DND-41 (cell line): ENCODE results near the gene TMEM259.

Experiments
- CTCF ChIP-seq: IDR thresholded peaks from 2 replicates; pipeline ENCODE4 v1.5.1; 2012; ENCODE audit warnings: borderline replicate concordance, low read length, moderate library complexity, mild to moderate bottlenecking; ENCODE audit not compliant: poor library complexity, severe bottlenecking; ENCODE audit errors: extremely low read depth
- EZH2 ChIP-seq: IDR thresholded peaks from 3 replicates; pipeline ENCODE4 v1.6.1; 2012; ENCODE audit warnings: borderline replicate concordance, low read depth, mild to moderate bottlenecking, moderate library complexity, low read length, inconsistent platforms; ENCODE audit not compliant: severe bottlenecking

GRCh38 chr19:1006711-1007398, 14.1 kb downstream of the TMEM259 start:
- TF ChIP-seq CTCF (no peak), EZH2 (no peak)
